GM10266 (cell line): Measurements from ENCODE around the gene JPT1.

Experiments used
- DNase-seq: peaks from one replicate; pipeline ENCODE4 v3.0.0; 2012; ENCODE audit errors: extremely low spot score
- CTCF ChIP-seq: IDR thresholded peaks from 2 replicates; pipeline ENCODE4 v1.5.1; 2012; ENCODE audit warnings: mild to moderate bottlenecking, low read depth; ENCODE audit not compliant: control insufficient read depth, insufficient read depth; ENCODE audit errors: missing control alignments

The JPT1 gene

GRCh38 chr17:75096082-75096625 lies 58.2 kb downstream of the JPT1 start:
- no peak for DNase-seq
- no peak for TF ChIP-seq CTCF

- no peak for DNase-seq
- TF ChIP-seq CTCF: no peak
Observed at GRCh38 chr17:75094871-75095399, 59.4 kb downstream of the JPT1 start.

GRCh38 chr17:75093548-75094158 lies 60.7 kb downstream of the JPT1 start:
- no peak for DNase-seq
- TF ChIP-seq CTCF: no peak

GRCh38 chr17:75091855-75092327 lies 62.4 kb downstream of the JPT1 start:
- no peak for DNase-seq
- no peak for TF ChIP-seq CTCF

- no peak for DNase-seq
- no peak for TF ChIP-seq CTCF
Observed at GRCh38 chr17:75090871-75091854, 63.1 kb downstream of the JPT1 start.

- no peak for DNase-seq
- TF ChIP-seq CTCF: no peak
Observed at GRCh38 chr17:75088465-75089417, 65.6 kb downstream of the JPT1 start.
